HPDE6-E6E7 (cell line): ENCODE data around the gene CDCA8.
"Not testable (repeated sequence)": the region's sequence is repeated elsewhere in the genome, so short reads cannot be mapped to it uniquely, and the experiment has no call there.

ENCODE experiments used
- DNase-seq: peaks from one replicate; pipeline ENCODE4 v3.0.0; 2011; ENCODE audit warnings: missing footprints; ENCODE audit errors: extremely low spot score

CDCA8 gene

GRCh38 chr1:37672136-37672870 lies 20.0 kb upstream of the CDCA8 start:
- DNase-seq, result no peak

- no peak for DNase-seq
These were observed 18.4 kb upstream of the CDCA8 start for GRCh38 chr1:37673920-37674319.

GRCh38 chr1:37676281-37677142 lies 15.8 kb upstream of the CDCA8 start:
- no peak for DNase-seq

GRCh38 chr1:37677143-37677439 lies 15.2 kb upstream of the CDCA8 start:
- no peak for DNase-seq

GRCh38 chr1:37677808-37678207 lies 14.5 kb upstream of the CDCA8 start:
- DNase-seq, result no peak

GRCh38 chr1:37680933-37681332 lies 11.4 kb upstream of the CDCA8 start:
- no peak for DNase-seq

GRCh38 chr1:37682334-37682987 lies 9.9 kb upstream of the CDCA8 start:
- peak; percentile 54 for DNase-seq

- DNase-seq, result not testable (repeated sequence)
These were observed 8.1 kb upstream of the CDCA8 start for GRCh38 chr1:37684182-37684581.

- DNase-seq, result no peak
These were observed 6.6 kb upstream of the CDCA8 start for GRCh38 chr1:37685722-37686121.

- DNase-seq, result not testable (repeated sequence)
These were observed 4.6 kb upstream of the CDCA8 start for GRCh38 chr1:37687764-37688163.

- no peak for DNase-seq
These were observed 3.4 kb upstream of the CDCA8 start for GRCh38 chr1:37688926-37689325.

GRCh38 chr1:37691497-37692077 lies 729 bp upstream of the CDCA8 start:
- no peak for DNase-seq

GRCh38 chr1:37692834-37693175 lies 489 bp downstream of the CDCA8 start:
- no peak for DNase-seq

GRCh38 chr1:37697090-37697489 lies 4.8 kb downstream of the CDCA8 start:
- DNase-seq, result no peak

- DNase-seq, result no peak
These were observed 5.4 kb downstream of the CDCA8 start for GRCh38 chr1:37697737-37698136.

- DNase-seq, result no peak
These were observed 6.8 kb downstream of the CDCA8 start for GRCh38 chr1:37699147-37699546.

- no peak for DNase-seq
These were observed 8.7 kb downstream of the CDCA8 start for GRCh38 chr1:37701051-37701450.

GRCh38 chr1:37703061-37703460 lies 10.7 kb downstream of the CDCA8 start:
- no peak for DNase-seq

GRCh38 chr1:37704966-37705365 lies 12.7 kb downstream of the CDCA8 start:
- DNase-seq, result no peak

GRCh38 chr1:37705399-37705798 lies 13.1 kb downstream of the CDCA8 start:
- no peak for DNase-seq

- DNase-seq, result no peak
These were observed 16.2 kb downstream of the CDCA8 start for GRCh38 chr1:37708471-37708870.

- no peak for DNase-seq
These were observed 21.9 kb downstream of the CDCA8 start for GRCh38 chr1:37714226-37714625.

GRCh38 chr1:37714689-37715088 lies 22.4 kb downstream of the CDCA8 start:
- no peak for DNase-seq
